HG03442 (cell line): ENCODE data around the gene ATXN10.
"Not testable (repeated sequence)": the region's sequence is repeated elsewhere in the genome, so short reads cannot be mapped to it uniquely, and the experiment has no call there.

Experiments
- ATAC-seq: cut with Tn5 transposase; IDR thresholded peaks from one replicate; pipeline ENCODE4 v1.9.1; 2021; ENCODE audit warnings: mild to moderate bottlenecking, moderate library complexity; ENCODE audit not compliant: unreplicated experiment

The ATXN10 gene

GRCh38 chr22:45642986-45643385 lies 28.6 kb upstream of the ATXN10 start:
- no peak for ATAC-seq

GRCh38 chr22:45644714-45645113 lies 26.9 kb upstream of the ATXN10 start:
- ATAC-seq = no peak

GRCh38 chr22:45645150-45645525 lies 26.5 kb upstream of the ATXN10 start:
- ATAC-seq = no peak

GRCh38 chr22:45645526-45646414 lies 25.9 kb upstream of the ATXN10 start:
- no peak for ATAC-seq

- no peak for ATAC-seq
Observed at GRCh38 chr22:45647532-45648225, 24.0 kb upstream of the ATXN10 start.

- ATAC-seq = no peak
Observed at GRCh38 chr22:45648301-45649117, 23.1 kb upstream of the ATXN10 start.

GRCh38 chr22:45649809-45650208 lies 21.8 kb upstream of the ATXN10 start:
- no peak for ATAC-seq

GRCh38 chr22:45650721-45651120 lies 20.9 kb upstream of the ATXN10 start:
- ATAC-seq = no peak

- no peak for ATAC-seq
Observed at GRCh38 chr22:45651931-45652528, 19.6 kb upstream of the ATXN10 start.

- no peak for ATAC-seq
Observed at GRCh38 chr22:45656577-45656976, 15.1 kb upstream of the ATXN10 start.

- ATAC-seq = no peak
Observed at GRCh38 chr22:45657701-45658100, 13.9 kb upstream of the ATXN10 start.

GRCh38 chr22:45664136-45664646 lies 7.4 kb upstream of the ATXN10 start:
- ATAC-seq = no peak

- no peak for ATAC-seq
Observed at GRCh38 chr22:45667486-45667885, 4.1 kb upstream of the ATXN10 start.

GRCh38 chr22:45670363-45670762 lies 1.3 kb upstream of the ATXN10 start:
- not testable (repeated sequence) for ATAC-seq

- no peak for ATAC-seq
Observed at GRCh38 chr22:45670981-45671782, 452 bp upstream of the ATXN10 start.

GRCh38 chr22:45672564-45673481 lies 1.2 kb downstream of the ATXN10 start:
- no peak for ATAC-seq

GRCh38 chr22:45673482-45674175 lies 2.0 kb downstream of the ATXN10 start:
- no peak for ATAC-seq

GRCh38 chr22:45676024-45676423 lies 4.4 kb downstream of the ATXN10 start:
- no peak for ATAC-seq
